CD14-positive monocyte (primary cell): ENCODE measurements around the gene INPP4A. TPM values are rescaled to one million over a fixed set of nuclear protein-coding genes. Genes with fewer than 3 reads are reported as not detected.
A peak's percentile ranks its signal among the peaks of the same experiment; 100 is the strongest.

Experiments used
- DNase-seq, 3 donors: peaks; one replicate each; pipeline ENCODE4 v3.0.0-alpha.2; 2011 to 2022
- H2AFZ ChIP-seq: 2 replicates; pipeline ENCODE4 v1.6.0; 2012; ENCODE audit warnings: mild to moderate bottlenecking, low read depth, low read length, inconsistent platforms; ENCODE audit not compliant: insufficient read depth, poor library complexity, severe bottlenecking
- H3K27ac ChIP-seq, 2 donors: 1 replicate in 1 of 2; 2 replicates in 1 of 2; pipeline ENCODE4 v1.5.1; 2012 to 2013; ENCODE audit warnings: low read length in 2 of 2, control low read depth in 1 of 2, inconsistent platforms in 1 of 2, low read depth in 1 of 2, mild to moderate bottlenecking in 1 of 2
- H3K27me3 ChIP-seq, 2 donors: one replicate each; pipeline versions ENCODE4 v1.6.0 to v1.6.1; 2011 to 2013; ENCODE audit warnings: low read length in 2 of 2; ENCODE audit not compliant: control insufficient read depth in 2 of 2, insufficient read depth in 2 of 2
- H3K36me3 ChIP-seq, 2 donors: replicated peaks in 1 of 2; 1 replicate in 1 of 2; 2 replicates in 1 of 2; pipeline versions ENCODE4 v1.5.1 to v1.6.1; 2012 to 2013; ENCODE audit warnings: low read length in 2 of 2, control low read depth in 1 of 2, inconsistent platforms in 1 of 2, mild to moderate bottlenecking in 1 of 2; ENCODE audit not compliant: insufficient read depth in 2 of 2, control insufficient read depth in 1 of 2
- H3K4me1 ChIP-seq, 2 donors: 1 replicate in 1 of 2; 2 replicates in 1 of 2; pipeline versions ENCODE4 v1.5.1 to v1.6.1; 2012 to 2013; ENCODE audit warnings: low read length in 2 of 2, control low read depth in 1 of 2, inconsistent platforms in 1 of 2, mild to moderate bottlenecking in 1 of 2, moderate library complexity in 1 of 2; ENCODE audit not compliant: insufficient read depth in 2 of 2, control insufficient read depth in 1 of 2
- H3K4me2 ChIP-seq: replicated peaks from 2 replicates; pipeline ENCODE3; 2012; ENCODE audit warnings: low read length, moderate library complexity, mild to moderate bottlenecking; ENCODE audit not compliant: poor library complexity, severe bottlenecking; ENCODE audit errors: extremely low read depth
- H3K4me3 ChIP-seq, 3 experiments: fragments of 200-600 bp in 1 of 3; sonication (generic) in 1 of 3; replicated peaks in 1 of 3; 1 replicate in 2 of 3; 2 replicates in 1 of 3; pipeline ENCODE4 v1.5.1; 2011 to 2013; ENCODE audit warnings: low read length in 3 of 3, mild to moderate bottlenecking in 3 of 3, control low read depth in 2 of 3, low read depth in 2 of 3, inconsistent platforms in 1 of 3, moderate library complexity in 1 of 3
- H3K79me2 ChIP-seq: 2 replicates; pipeline ENCODE4 v1.6.0; 2012; ENCODE audit warnings: mild to moderate bottlenecking, control low read depth, inconsistent platforms, low read length, moderate library complexity; ENCODE audit not compliant: insufficient read depth
- H3K9ac ChIP-seq: 2 replicates; pipeline ENCODE4 v1.6.0; 2017; ENCODE audit warnings: low read length, mild to moderate bottlenecking; ENCODE audit not compliant: insufficient read depth, poor library complexity, severe bottlenecking
- H3K9me3 ChIP-seq, 2 donors: replicated peaks in 1 of 2; 1 replicate in 1 of 2; 2 replicates in 1 of 2; pipeline versions ENCODE4 v1.5.1 to v1.6.1; 2012 to 2013; ENCODE audit warnings: low read length in 2 of 2, control low read depth in 1 of 2; ENCODE audit not compliant: control insufficient read depth in 1 of 2, insufficient read depth in 1 of 2
- H4K20me1 ChIP-seq: 2 replicates; pipeline ENCODE4 v1.6.0; 2012; ENCODE audit warnings: mild to moderate bottlenecking, low read length, control low read depth, moderate library complexity; ENCODE audit not compliant: insufficient read depth
- H3K27ac Mint-ChIP-seq, 7 donors: one replicate each; pipeline ENCODE4 v1.8.0; 2020; ENCODE audit warnings: mild to moderate bottlenecking in 7 of 7, mixed read lengths in 7 of 7, moderate library complexity in 6 of 7, inconsistent platforms in 2 of 7
- H3K27me3 Mint-ChIP-seq, 3 donors: one replicate each; pipeline ENCODE4 v1.8.0; 2021 to 2022; ENCODE audit warnings: low read depth in 3 of 3, mild to moderate bottlenecking in 3 of 3, mixed read lengths in 3 of 3, moderate library complexity in 3 of 3, inconsistent platforms in 1 of 3
- H3K36me3 Mint-ChIP-seq, 2 donors: one replicate each; pipeline ENCODE4 v1.8.0; 2020; ENCODE audit warnings: mixed read lengths in 2 of 2, inconsistent platforms in 1 of 2, mild to moderate bottlenecking in 1 of 2
- H3K4me1 Mint-ChIP-seq: one replicate; pipeline ENCODE4 v1.8.0; 2020; ENCODE audit warnings: mild to moderate bottlenecking, mixed read lengths
- H3K4me3 Mint-ChIP-seq, 2 donors: one replicate each; pipeline ENCODE4 v1.8.0; 2020; ENCODE audit warnings: mild to moderate bottlenecking in 2 of 2, mixed read lengths in 2 of 2, moderate library complexity in 1 of 2
- H3K9me3 Mint-ChIP-seq, 7 donors: one replicate each; pipeline ENCODE4 v1.8.0; 2020 to 2022; ENCODE audit warnings: mixed read lengths in 7 of 7, mild to moderate bottlenecking in 6 of 7, moderate library complexity in 6 of 7, inconsistent platforms in 2 of 7
- CTCF ChIP-seq: fragments of 200-600 bp; IDR thresholded peaks from one replicate; pipeline ENCODE4 v1.8.0; 2022; ENCODE audit warnings: antibody characterized with exemption, mild to moderate bottlenecking
- WGBS: methylation state at CpG from one replicate; pipeline ENCODE4 v1.1.5; 2013; ENCODE audit warnings: missing lambda C conversion rate; ENCODE audit not compliant: insufficient coverage; 5-methylcytosine and 5-hydroxymethylcytosine counted together
- intact Hi-C, 2 donors: fragments of 100-400 bp; cut with micrococcal nuclease; formaldehyde crosslinking; loops; one replicate each; pipeline versions ENCODE4 v1.15.0 to v1.15.1; 2023
- polyA plus RNA-seq, 3 donors: library from polyadenylated mRNA; depleted of rRNA in 1 of 3; unstranded in 2 of 3; stranded (reverse) in 1 of 3; fragments of 300-500 nt in 2 of 3; fragments of >200 nt in 1 of 3; fragmentation: Illumina TruSeq in 2 of 3; gene quantifications; 1 replicate in 2 of 3; 2 replicates in 1 of 3; pipeline ENCODE4 v1.2.3, GENCODE V29; 2012 to 2021

INPP4A gene
- polyA plus RNA-seq, 3 donors = 13.7 to 52.4 (median 20.7) TPM

GRCh38 chr2:98569915-98570314, 125.3 kb downstream of the INPP4A start:
- Histone ChIP-seq H3K36me3 (peaks cover 98 to 100% of the 10 kb centered on the region in 2 donors), H3K27ac (no peak overlapping the region), H3K4me1 (no peaks in the 10 kb centered on the region), H3K9me3 (no peaks in the 10 kb centered on the region), H3K4me2 (no peak overlapping the region), H3K27me3 (no peaks in the 10 kb centered on the region), H4K20me1 (peaks cover 34% of the 10 kb centered on the region), H3K79me2 (no peaks in the 10 kb centered on the region), H3K4me3 (no peak overlapping the region), H2AFZ (no peak overlapping the region), H3K9ac (no peak overlapping the region)
- H3K27ac Mint-ChIP-seq = peak overlapping the region in 3 of 7 donors; percentile 46 to 73 (median 48)
- intact Hi-C loops = no loop called here
- no peak overlapping the region for H3K4me3 Mint-ChIP-seq
- H3K27me3 Mint-ChIP-seq = peaks cover 0 to 3% (median 0%) of the 10 kb centered on the region in 3 donors
- no peaks in the 10 kb centered on the region for H3K9me3 Mint-ChIP-seq
- DNase-seq = no peak
- peaks cover 97 to 98% of the 10 kb centered on the region in 2 donors for H3K36me3 Mint-ChIP-seq
- TF ChIP-seq CTCF = no peak
- peaks cover under 1% of the 10 kb centered on the region for H3K4me1 Mint-ChIP-seq
- 100% methylated on average over 13 of the region's 13 CpGs for WGBS

GRCh38 chr2:98570356-98570755, 125.7 kb downstream of the INPP4A start:
- no peak for DNase-seq
- Histone ChIP-seq H3K9me3 (no peaks in the 10 kb centered on the region), H3K4me3 (no peak overlapping the region), H3K27me3 (no peaks in the 10 kb centered on the region), H3K4me2 (no peak overlapping the region), H3K4me1 (no peaks in the 10 kb centered on the region), H3K27ac (no peak overlapping the region), H3K36me3 (peaks cover 98 to 100% of the 10 kb centered on the region in 2 donors), H3K79me2 (no peaks in the 10 kb centered on the region), H3K9ac (no peak overlapping the region), H2AFZ (no peak overlapping the region), H4K20me1 (peaks cover 33% of the 10 kb centered on the region)
- H3K9me3 Mint-ChIP-seq = no peaks in the 10 kb centered on the region
- H3K4me3 Mint-ChIP-seq = no peak overlapping the region
- intact Hi-C loops = no loop called here
- TF ChIP-seq CTCF = no peak
- 100% methylated on average over 4 of the region's 5 CpGs for WGBS
- H3K36me3 Mint-ChIP-seq = peaks cover 97 to 98% of the 10 kb centered on the region in 2 donors
- peak overlapping the region in 4 of 7 donors; percentile 12 to 73 (median 54) for H3K27ac Mint-ChIP-seq
- peaks cover 0 to 3% (median 0%) of the 10 kb centered on the region in 3 donors for H3K27me3 Mint-ChIP-seq
- H3K4me1 Mint-ChIP-seq = no peaks in the 10 kb centered on the region
